Measurements from ENCODE around the gene TULP4. TPM values are rescaled to one million over a fixed set of nuclear protein-coding genes. Genes with fewer than 3 reads are reported as not detected.
"Not testable (repeated sequence)": the region's sequence is repeated elsewhere in the genome, so short reads cannot be mapped to it uniquely, and the experiment has no call there.

Gene TULP4
- total RNA-seq, 4 donors from 2014 or later = 77.4 to 364 (median 129) TPM

DNA sequence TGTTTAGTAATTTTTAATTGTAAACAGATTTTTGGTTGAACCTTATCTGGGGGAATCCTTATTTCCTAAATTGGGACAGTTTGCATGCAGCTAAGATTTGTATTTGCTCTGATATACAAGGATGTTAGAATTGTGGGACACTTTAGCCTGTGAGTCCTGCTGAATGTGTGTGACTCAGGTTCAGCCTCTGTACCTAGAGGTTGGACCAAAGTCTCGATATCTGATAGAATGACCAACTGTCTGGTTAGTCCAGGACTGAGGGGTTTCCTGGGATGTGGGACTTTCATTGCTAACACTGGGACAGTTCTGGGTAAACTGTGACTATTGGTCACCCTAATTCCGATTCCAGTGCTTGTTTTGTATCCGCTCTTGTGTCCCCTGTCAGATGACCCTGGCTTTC is 20.2 kb upstream of the TULP4 start:
- intact Hi-C loops (cut with DNase I; ENCODE audit: low total_unique reads) = no loop called here
- Histone ChIP-seq H3K4me3 (no peak overlapping the region), H3K4me1 (no peaks in the 10 kb centered on the region), H3K27me3 (no peaks in the 10 kb centered on the region), H3K9me3 (no peaks in the 10 kb centered on the region), H3K36me3 (no peaks in the 10 kb centered on the region), H3K27ac (no peak overlapping the region)
- TF ChIP-seq, protein P1, sequence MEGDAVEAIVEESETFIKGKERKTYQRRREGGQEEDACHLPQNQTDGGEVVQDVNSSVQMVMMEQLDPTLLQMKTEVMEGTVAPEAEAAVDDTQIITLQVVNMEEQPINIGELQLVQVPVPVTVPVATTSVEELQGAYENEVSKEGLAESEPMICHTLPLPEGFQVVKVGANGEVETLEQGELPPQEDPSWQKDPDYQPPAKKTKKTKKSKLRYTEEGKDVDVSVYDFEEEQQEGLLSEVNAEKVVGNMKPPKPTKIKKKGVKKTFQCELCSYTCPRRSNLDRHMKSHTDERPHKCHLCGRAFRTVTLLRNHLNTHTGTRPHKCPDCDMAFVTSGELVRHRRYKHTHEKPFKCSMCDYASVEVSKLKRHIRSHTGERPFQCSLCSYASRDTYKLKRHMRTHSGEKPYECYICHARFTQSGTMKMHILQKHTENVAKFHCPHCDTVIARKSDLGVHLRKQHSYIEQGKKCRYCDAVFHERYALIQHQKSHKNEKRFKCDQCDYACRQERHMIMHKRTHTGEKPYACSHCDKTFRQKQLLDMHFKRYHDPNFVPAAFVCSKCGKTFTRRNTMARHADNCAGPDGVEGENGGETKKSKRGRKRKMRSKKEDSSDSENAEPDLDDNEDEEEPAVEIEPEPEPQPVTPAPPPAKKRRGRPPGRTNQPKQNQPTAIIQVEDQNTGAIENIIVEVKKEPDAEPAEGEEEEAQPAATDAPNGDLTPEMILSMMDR (IDR thresholded peaks at IDR 0.05) = no peak
- no peak for TF ChIP-seq POLR2A (IDR thresholded peaks at IDR 0.05)
- no peak for DNase-seq

DNA sequence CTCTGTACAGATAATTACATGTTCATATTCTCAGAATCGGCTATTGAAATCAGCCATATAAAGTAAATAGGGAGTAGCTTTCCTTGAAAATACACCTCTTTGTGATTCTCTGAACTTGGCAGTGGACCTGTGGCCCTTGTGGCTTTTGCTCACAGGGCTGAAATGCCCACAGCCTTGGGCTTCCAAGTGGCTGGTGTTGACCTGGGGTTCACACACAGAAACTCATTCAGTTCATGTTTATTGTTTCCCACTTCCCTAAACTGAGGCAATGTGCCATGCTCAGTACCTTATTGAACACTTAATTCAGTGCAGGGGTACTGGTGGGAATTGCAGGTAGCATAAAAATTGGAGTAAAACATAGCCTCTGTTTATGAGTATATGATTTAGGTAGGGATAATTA is 19.1 kb upstream of the TULP4 start:
- TF ChIP-seq, protein P1 (IDR thresholded peaks at IDR 0.05) = no peak
- TF ChIP-seq POLR2A (IDR thresholded peaks at IDR 0.05) = no peak
- Histone ChIP-seq H3K36me3 (no peaks in the 10 kb centered on the region), H3K27me3 (no peaks in the 10 kb centered on the region), H3K9me3 (peaks cover 0 to 5% of the 10 kb centered on the region in 2 donors), H3K4me1 (no peaks in the 10 kb centered on the region), H3K4me3 (no peak overlapping the region), H3K27ac (no peak overlapping the region)
- DNase-seq = no peak
- intact Hi-C loops (cut with DNase I; ENCODE audit: low total_unique reads) = no loop called here

DNA sequence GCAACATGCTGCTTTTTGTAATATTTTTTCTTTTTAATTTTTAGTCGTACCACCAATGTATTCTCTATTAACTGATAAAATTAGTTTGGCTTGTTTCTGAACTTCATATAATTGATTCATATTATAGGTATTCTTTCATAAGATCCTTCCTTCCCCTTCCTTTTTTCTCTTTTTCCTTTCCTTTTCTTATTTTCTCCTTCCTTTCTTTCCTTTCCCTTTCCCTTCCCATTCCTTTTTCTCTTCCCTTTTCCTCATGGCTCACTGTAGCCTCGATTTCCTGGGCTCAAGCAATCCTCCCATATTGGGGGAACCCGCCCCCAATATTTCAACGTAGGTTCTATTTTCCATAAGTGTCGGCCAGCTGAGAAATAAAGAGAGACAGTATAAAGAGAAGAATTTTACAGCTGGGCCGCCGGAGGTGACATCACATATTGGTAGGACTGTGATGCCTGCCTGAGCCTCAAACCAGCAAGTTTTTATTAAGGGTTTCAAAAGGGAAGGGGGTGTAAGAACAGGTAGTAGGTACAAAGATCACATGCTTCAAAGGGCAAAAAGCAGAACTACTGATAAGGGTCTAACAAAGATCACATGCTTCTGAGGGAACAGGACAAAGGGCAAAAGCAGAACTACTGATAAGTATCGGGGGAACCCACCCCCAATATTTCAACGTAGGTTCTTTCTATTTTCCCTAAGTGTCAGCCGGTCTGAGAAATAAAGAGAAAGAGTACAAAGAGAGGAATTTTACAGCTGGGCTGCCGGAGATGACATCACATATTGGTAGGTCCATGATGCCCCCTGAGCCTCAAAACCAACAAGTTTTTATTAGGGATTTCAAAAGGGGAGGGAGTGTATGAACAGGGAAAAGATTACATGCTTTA is 16.1 kb upstream of the TULP4 start:
- H3K27me3 ChIP-seq; H3K36me3 ChIP-seq; H3K27ac ChIP-seq; DNase-seq; H3K4me3 ChIP-seq; intact Hi-C loops (cut with DNase I; ENCODE audit: low total_unique reads); H3K4me1 ChIP-seq; H3K9me3 ChIP-seq: not testable (repeated sequence)

DNA sequence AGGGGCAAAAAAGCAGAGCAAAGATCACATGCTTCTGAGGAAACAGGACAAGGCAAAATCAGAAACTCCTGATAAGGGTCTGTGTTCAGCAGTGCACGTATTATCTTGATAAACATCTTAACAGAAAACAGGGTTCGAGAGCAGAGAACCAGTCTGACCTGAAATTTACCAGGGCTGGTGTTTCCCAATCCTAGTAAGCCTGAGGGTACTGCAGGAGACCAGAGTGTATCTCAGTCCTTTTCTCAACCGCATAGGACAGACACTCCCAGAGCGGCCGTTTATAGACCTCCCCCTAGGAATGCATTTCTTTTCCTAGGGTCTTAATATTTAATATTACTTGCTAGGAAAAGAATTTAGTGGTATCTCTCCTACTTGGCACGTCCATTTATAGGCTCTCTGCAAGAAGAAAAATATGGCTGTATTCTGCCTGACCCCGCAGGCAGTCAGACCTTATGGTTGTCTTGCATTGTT is 15.4 kb upstream of the TULP4 start:
- H3K27ac ChIP-seq; intact Hi-C loops (cut with DNase I; ENCODE audit: low total_unique reads); H3K4me3 ChIP-seq; DNase-seq; H3K4me1 ChIP-seq; H3K9me3 ChIP-seq; H3K36me3 ChIP-seq; H3K27me3 ChIP-seq: not testable (repeated sequence)

DNA sequence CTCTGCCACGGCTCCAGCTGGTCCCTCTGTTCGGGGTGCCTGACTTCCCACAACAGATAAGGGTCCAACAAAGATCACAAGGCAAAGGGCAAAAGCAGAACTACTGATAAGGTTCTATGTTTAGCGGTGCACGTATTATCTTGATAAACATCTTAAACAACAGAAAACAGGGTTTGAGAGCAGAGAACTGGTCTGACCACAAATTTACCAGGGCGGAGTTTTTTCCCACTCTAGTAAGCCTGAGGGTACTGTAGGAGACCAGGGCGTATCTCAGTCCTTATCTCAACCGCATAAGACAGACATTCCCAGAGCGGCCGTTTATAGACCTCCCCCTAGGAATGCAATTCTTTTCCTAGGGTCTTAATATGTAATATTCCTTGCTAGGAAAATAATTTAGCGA is 14.6 kb upstream of the TULP4 start:
- H3K27me3 ChIP-seq; DNase-seq; H3K4me1 ChIP-seq; intact Hi-C loops (cut with DNase I; ENCODE audit: low total_unique reads); H3K4me3 ChIP-seq; H3K27ac ChIP-seq; H3K36me3 ChIP-seq; H3K9me3 ChIP-seq: not testable (repeated sequence)

DNA sequence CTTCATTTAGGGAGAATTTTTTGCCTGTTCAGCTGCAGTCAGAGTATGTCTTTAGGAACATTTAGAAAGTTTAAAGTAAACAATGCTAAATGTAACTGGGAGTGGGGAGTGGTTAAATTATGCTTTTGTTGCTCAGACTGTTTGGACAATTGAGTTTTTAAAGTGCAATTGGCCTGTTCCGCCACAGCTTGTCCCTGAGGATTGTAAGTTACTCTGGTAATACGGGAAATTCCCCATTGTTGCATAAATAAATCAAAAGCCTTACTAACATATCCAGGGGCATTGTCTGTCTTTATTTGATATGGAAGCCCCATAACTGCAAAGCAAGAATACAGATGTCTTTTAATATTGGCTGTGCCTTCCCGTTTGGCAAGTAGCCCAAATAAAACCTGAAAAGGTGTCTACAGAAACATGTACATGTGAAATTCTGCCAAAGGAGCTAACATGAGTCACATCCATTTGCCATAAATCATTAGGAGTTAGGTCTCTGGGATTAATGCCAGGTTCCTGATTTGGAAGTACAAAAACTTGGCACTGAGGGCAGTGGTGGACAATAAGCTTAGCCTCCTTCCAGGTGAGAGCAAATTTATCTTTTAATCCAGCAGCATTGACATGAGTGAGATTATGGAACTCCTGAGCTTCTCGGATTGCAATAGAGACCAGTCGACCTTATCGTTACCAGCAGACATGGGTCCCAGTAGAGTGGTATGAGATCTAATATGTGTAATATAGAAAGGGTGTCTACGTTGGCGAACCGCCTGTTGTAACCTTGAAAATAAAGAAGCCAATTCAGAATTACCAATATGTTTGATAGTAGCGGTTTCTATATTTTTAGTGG is 11.7 kb upstream of the TULP4 start:
- H3K36me3 ChIP-seq; H3K4me3 ChIP-seq; H3K9me3 ChIP-seq; H3K27ac ChIP-seq; intact Hi-C loops (cut with DNase I; ENCODE audit: low total_unique reads); H3K27me3 ChIP-seq; H3K4me1 ChIP-seq: not testable (repeated sequence)
- DNase-seq = peak in 1 of 2 donors; percentile 24

DNA sequence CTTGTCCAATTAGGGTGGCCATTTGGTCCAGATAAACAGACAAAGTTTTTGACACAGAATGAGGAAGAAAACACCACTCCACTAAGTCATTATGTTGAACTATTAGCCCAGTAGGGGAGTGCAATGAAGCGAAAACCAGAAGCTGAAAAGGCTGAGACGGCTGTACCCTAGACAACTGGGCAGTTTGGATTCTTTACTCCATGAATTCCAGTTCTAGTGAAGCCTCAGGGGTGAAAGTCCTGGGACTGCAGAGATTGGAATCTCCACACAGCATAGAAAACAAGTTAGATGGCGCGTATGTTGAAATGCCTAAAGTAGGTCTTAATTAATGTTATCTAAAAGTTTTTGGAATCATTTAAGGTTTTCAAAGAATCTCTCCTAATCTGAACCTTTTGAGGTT is 10.7 kb upstream of the TULP4 start:
- H3K4me3 ChIP-seq; DNase-seq; H3K36me3 ChIP-seq; H3K9me3 ChIP-seq; H3K4me1 ChIP-seq; H3K27me3 ChIP-seq; intact Hi-C loops (cut with DNase I; ENCODE audit: low total_unique reads); H3K27ac ChIP-seq: not testable (repeated sequence)

DNA sequence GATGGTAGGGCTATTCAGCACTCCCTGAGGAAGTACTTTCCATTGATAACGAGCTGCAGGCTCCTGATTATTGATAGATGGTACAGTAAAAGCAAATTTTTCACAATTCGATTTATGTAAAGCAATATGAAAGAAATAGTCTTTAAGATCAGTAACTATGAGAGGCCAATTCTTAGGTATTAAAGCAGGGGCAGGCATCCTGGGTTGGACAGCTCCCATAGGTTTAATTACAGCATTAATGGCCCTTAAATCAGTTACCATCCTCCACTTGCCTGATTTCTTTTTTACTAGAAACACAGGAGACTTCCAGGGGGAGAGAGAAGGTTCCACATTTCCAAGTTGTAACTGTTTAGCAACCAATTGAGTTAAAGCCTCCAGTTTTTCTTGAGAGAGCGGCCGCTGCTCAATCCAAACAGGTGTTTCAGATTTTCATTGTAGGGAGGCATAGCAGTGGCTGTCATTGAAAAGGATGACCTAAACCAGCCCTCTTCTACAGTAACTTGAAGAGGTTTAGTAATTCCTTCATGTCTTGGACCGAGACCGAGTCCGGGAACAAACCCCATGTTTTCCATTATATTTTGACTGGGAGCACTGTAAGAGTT is 10.0 kb upstream of the TULP4 start:
- H3K36me3 ChIP-seq; H3K4me1 ChIP-seq; H3K4me3 ChIP-seq; H3K27me3 ChIP-seq; H3K9me3 ChIP-seq; intact Hi-C loops (cut with DNase I; ENCODE audit: low total_unique reads): not testable (repeated sequence)
- H3K27ac ChIP-seq = peak overlapping the region; percentile 53 to 70
- peak in 1 of 2 donors; percentile 59 for DNase-seq

Data from uterus (tissue), 4 donors.